ENCODE data around the gene PPP2R3A.

- TF ChIP-seq EP300 (IDR thresholded peaks at IDR 0.05; ENCODE audit: low read depth) (no peak), POLR2AphosphoS5 (IDR thresholded peaks at IDR 0.05) (no peak)
Observed at GRCh38 chr3:136067211-136067610, 101.7 kb downstream of the PPP2R3A start.

Data from transverse colon (tissue), 3 donors.